Testis (tissue), 2 donors: Measurements from ENCODE around the gene SLF2.

ENCODE experiments used
- POLR2A ChIP-seq: fragments of 450-650 bp; IDR thresholded peaks from one replicate; pipeline ENCODE4 v1.6.1; 2017; ENCODE audit warnings: antibody characterized with exemption, mild to moderate bottlenecking, moderate library complexity
- TF ChIP-seq, protein P1 (sequence below), 3 experiments: fragments of 450-650 bp in 2 of 3; fragments of 200-600 bp in 1 of 3; sonication (generic) in 1 of 3; IDR thresholded peaks; one replicate each; pipeline ENCODE4 v1.5.1; 2016 to 2019; ENCODE audit warnings: antibody characterized with exemption in 3 of 3, mild to moderate bottlenecking in 2 of 3, moderate library complexity in 1 of 3

GRCh38 chr10:100963826-100964225, 51.1 kb downstream of the SLF2 start:
- TF ChIP-seq POLR2A, result no peak
- TF ChIP-seq, protein P1, sequence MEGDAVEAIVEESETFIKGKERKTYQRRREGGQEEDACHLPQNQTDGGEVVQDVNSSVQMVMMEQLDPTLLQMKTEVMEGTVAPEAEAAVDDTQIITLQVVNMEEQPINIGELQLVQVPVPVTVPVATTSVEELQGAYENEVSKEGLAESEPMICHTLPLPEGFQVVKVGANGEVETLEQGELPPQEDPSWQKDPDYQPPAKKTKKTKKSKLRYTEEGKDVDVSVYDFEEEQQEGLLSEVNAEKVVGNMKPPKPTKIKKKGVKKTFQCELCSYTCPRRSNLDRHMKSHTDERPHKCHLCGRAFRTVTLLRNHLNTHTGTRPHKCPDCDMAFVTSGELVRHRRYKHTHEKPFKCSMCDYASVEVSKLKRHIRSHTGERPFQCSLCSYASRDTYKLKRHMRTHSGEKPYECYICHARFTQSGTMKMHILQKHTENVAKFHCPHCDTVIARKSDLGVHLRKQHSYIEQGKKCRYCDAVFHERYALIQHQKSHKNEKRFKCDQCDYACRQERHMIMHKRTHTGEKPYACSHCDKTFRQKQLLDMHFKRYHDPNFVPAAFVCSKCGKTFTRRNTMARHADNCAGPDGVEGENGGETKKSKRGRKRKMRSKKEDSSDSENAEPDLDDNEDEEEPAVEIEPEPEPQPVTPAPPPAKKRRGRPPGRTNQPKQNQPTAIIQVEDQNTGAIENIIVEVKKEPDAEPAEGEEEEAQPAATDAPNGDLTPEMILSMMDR (IDR thresholded peaks at IDR 0.05), result no peak
